IMR-90 (cell line): ENCODE data around the gene DPYSL3.

Experiments
- CEBPB ChIP-seq: IDR thresholded peaks from 2 replicates; pipeline ENCODE4 v1.6.1; 2012; ENCODE audit warnings: low read depth, low read length, improper control_type of control experiment
- CTCF ChIP-seq: conservative IDR thresholded peaks from 2 replicates; pipeline ENCODE4 v1.5.1; 2012; ENCODE audit warnings: mild to moderate bottlenecking, low read depth, low read length, improper control_type of control experiment
- FOS ChIP-seq: fragments of 150-350 bp; IDR thresholded peaks from 2 replicates; pipeline ENCODE4 v1.6.1; 2016; ENCODE audit warnings: low read depth, low read length
- MAZ ChIP-seq: IDR thresholded peaks from 2 replicates; pipeline ENCODE4 v1.6.1; 2012; ENCODE audit warnings: low read depth, mild to moderate bottlenecking, low read length, improper control_type of control experiment, moderate library complexity, borderline replicate concordance
- MXI1 ChIP-seq: IDR thresholded peaks from 2 replicates; pipeline ENCODE4 v1.6.1; 2012; ENCODE audit warnings: low read depth, mild to moderate bottlenecking, low read length, moderate library complexity, borderline replicate concordance
- POLR2A ChIP-seq: IDR thresholded peaks from 2 replicates; pipeline ENCODE4 v1.6.1; 2012; ENCODE audit warnings: mild to moderate bottlenecking, low read depth, low read length
- TF ChIP-seq, protein P1 (sequence below): fragments of 150-350 bp; IDR thresholded peaks from 2 replicates; pipeline ENCODE4 v1.6.1; 2017; ENCODE audit warnings: mild to moderate bottlenecking, antibody characterized with exemption, low read length, low read depth

- TF ChIP-seq CTCF = no peak
- TF ChIP-seq POLR2A = no peak
- no peak for TF ChIP-seq MXI1
- no peak for TF ChIP-seq FOS
- TF ChIP-seq, protein P1, sequence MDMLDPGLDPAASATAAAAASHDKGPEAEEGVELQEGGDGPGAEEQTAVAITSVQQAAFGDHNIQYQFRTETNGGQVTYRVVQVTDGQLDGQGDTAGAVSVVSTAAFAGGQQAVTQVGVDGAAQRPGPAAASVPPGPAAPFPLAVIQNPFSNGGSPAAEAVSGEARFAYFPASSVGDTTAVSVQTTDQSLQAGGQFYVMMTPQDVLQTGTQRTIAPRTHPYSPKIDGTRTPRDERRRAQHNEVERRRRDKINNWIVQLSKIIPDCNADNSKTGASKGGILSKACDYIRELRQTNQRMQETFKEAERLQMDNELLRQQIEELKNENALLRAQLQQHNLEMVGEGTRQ = no peak
- no peak for TF ChIP-seq MAZ
- TF ChIP-seq CEBPB = no peak
These were observed 137.7 kb downstream of the DPYSL3 start for GRCh38 chr5:147372191-147372590.
